Ectodermal cell (in vitro differentiated cells): ENCODE measurements around the gene MDH2. TPM values are rescaled to one million over a fixed set of nuclear protein-coding genes. Genes with fewer than 3 reads are reported as not detected.
"Not testable (repeated sequence)": the region's sequence is repeated elsewhere in the genome, so short reads cannot be mapped to it uniquely, and the experiment has no call there.

Experiments used
- H3K27ac ChIP-seq: 2 replicates; pipeline ENCODE4 v1.7.0; 2013; ENCODE audit warnings: mild to moderate bottlenecking, low read depth, low read length; ENCODE audit not compliant: insufficient read depth, poor library complexity, severe bottlenecking
- H3K27me3 ChIP-seq: 2 replicates; pipeline ENCODE4 v1.7.0; 2013; ENCODE audit warnings: mild to moderate bottlenecking, low read length; ENCODE audit not compliant: insufficient read depth, control insufficient read depth, poor library complexity, severe bottlenecking
- H3K36me3 ChIP-seq: one replicate; pipeline ENCODE4 v1.7.0; 2013; ENCODE audit warnings: low read length; ENCODE audit not compliant: control insufficient read depth, insufficient read depth
- H3K4me1 ChIP-seq: one replicate; pipeline ENCODE4 v1.7.0; 2013; ENCODE audit warnings: low read length; ENCODE audit not compliant: control insufficient read depth, insufficient read depth
- H3K4me3 ChIP-seq: 2 replicates; pipeline ENCODE4 v1.7.0; 2013; ENCODE audit warnings: low read depth, low read length, control low read depth; ENCODE audit not compliant: insufficient read depth
- H3K9me3 ChIP-seq: 2 replicates; pipeline ENCODE4 v1.7.0; 2013; ENCODE audit warnings: mild to moderate bottlenecking, low read length, moderate library complexity; ENCODE audit not compliant: control insufficient read depth
- WGBS, 2 experiments: methylation state at CpG; one replicate each; pipeline ENCODE4 v1.1.7; 2013; ENCODE audit warnings: missing lambda C conversion rate in 2 of 2; 5-methylcytosine and 5-hydroxymethylcytosine counted together
- polyA plus RNA-seq, 4 experiments: library from polyadenylated mRNA; stranded (reverse); fragments of 50-300 nt; gene quantifications; one replicate each; pipeline ENCODE4 v1.2.3, GENCODE V29; 2013

Gene MDH2
- polyA plus RNA-seq (2013, experiment 1 of 4), result 171 TPM
- 155 TPM for polyA plus RNA-seq (2013, experiment 2 of 4)
- polyA plus RNA-seq (2013, experiment 3 of 4), result 131 TPM
- 144 TPM for polyA plus RNA-seq (2013, experiment 4 of 4)

GRCh38 chr7:76047811-76048667 is at the start of gene MDH2, which contains the start of gene STYXL1:
MDH2 (plus strand) TSS chr7:76048106; CDS start chr7:76048161, 55 bp downstream.
STYXL1 (minus strand) TSS chr7:76048000; CDS start chr7:76030523, 17,477 bp downstream.
- 0% methylated on average over 58 of the region's 58 CpGs for WGBS, 2 experiments
- Histone ChIP-seq H3K4me3 (peak within 1 kb of the TSS; percentile 98), H3K27me3 (no peaks in the 10 kb centered on the region), H3K9me3 (no peaks in the 10 kb centered on the region), H3K36me3 (no peaks in the 10 kb centered on the region), H3K4me1 (peaks cover 6% of the 10 kb centered on the region), H3K27ac (peak within 1 kb of the TSS; percentile 84)

- H3K9me3 ChIP-seq, result no peaks in the 10 kb centered on the region
- no peak overlapping the region for H3K4me3 ChIP-seq
- peaks cover 8% of the 10 kb centered on the region for H3K36me3 ChIP-seq
- H3K27me3 ChIP-seq, result no peaks in the 10 kb centered on the region
- WGBS, 2 experiments, result 93 to 95% methylated on average over 11 of the region's 11 CpGs
- no peaks in the 10 kb centered on the region for H3K4me1 ChIP-seq
- H3K27ac ChIP-seq, result no peak overlapping the region
These were observed 47.3 kb upstream of the MDH2 start for GRCh38 chr7:76000566-76000965.

- H3K9me3 ChIP-seq, result no peaks in the 10 kb centered on the region
- 90 to 93% methylated on average over 6 of the region's 6 CpGs for WGBS, 2 experiments
These were observed 45.8 kb upstream of the MDH2 start for GRCh38 chr7:76002139-76002538.

GRCh38 chr7:76002822-76003221 is 45.1 kb upstream of the MDH2 start:
- Histone ChIP-seq H3K27ac (no peak overlapping the region), H3K27me3 (no peaks in the 10 kb centered on the region), H3K9me3 (no peaks in the 10 kb centered on the region), H3K4me3 (no peak overlapping the region), H3K4me1 (no peaks in the 10 kb centered on the region), H3K36me3 (peaks cover 8% of the 10 kb centered on the region)
- WGBS, 2 experiments, result 89 to 91% methylated on average over 3 of the region's 3 CpGs

More at GRCh38 chr7:76002139-76002538, 45.8 kb upstream of the MDH2 start:
- Histone ChIP-seq H3K27me3 (no peaks in the 10 kb centered on the region), H3K36me3 (peaks cover 8% of the 10 kb centered on the region), H3K4me1 (no peaks in the 10 kb centered on the region), H3K27ac (no peak overlapping the region), H3K4me3 (no peak overlapping the region)

- Histone ChIP-seq H3K36me3 (peaks cover 8% of the 10 kb centered on the region), H3K27ac (no peak overlapping the region)
- 95% methylated on average over 10 of the region's 10 CpGs for WGBS, 2 experiments
These were observed 44.6 kb upstream of the MDH2 start for GRCh38 chr7:76003351-76003750.

GRCh38 chr7:76005004-76005403 is 42.9 kb upstream of the MDH2 start:
- not testable (repeated sequence) for H3K9me3 ChIP-seq, H3K4me3 ChIP-seq, H3K36me3 ChIP-seq, H3K27ac ChIP-seq, H3K4me1 ChIP-seq, H3K27me3 ChIP-seq
- 96 to 99% methylated on average over 2 of the region's 4 CpGs for WGBS, 2 experiments

More at GRCh38 chr7:76003351-76003750, 44.6 kb upstream of the MDH2 start:
- no peaks in the 10 kb centered on the region for H3K4me1 ChIP-seq
- H3K4me3 ChIP-seq, result no peak overlapping the region
- no peaks in the 10 kb centered on the region for H3K9me3 ChIP-seq
- H3K27me3 ChIP-seq, result no peaks in the 10 kb centered on the region

- Histone ChIP-seq H3K36me3 (peaks cover 7% of the 10 kb centered on the region), H3K4me1 (no peaks in the 10 kb centered on the region), H3K9me3 (no peaks in the 10 kb centered on the region), H3K27me3 (no peaks in the 10 kb centered on the region), H3K27ac (no peak overlapping the region), H3K4me3 (no peak overlapping the region)
- 75% methylated on average over 8 of the region's 8 CpGs for WGBS, 2 experiments
These were observed 39.7 kb upstream of the MDH2 start for GRCh38 chr7:76008156-76008687.

GRCh38 chr7:76009672-76010600 is 38.0 kb upstream of the MDH2 start:
- H3K4me3 ChIP-seq, result no peak overlapping the region
- WGBS, 2 experiments, result 93 to 94% methylated on average over 11 of the region's 11 CpGs
- H3K9me3 ChIP-seq, result no peaks in the 10 kb centered on the region
- H3K4me1 ChIP-seq, result no peaks in the 10 kb centered on the region
- H3K27me3 ChIP-seq, result no peaks in the 10 kb centered on the region
- H3K36me3 ChIP-seq, result peaks cover 5% of the 10 kb centered on the region
- no peak overlapping the region for H3K27ac ChIP-seq

- H3K36me3 ChIP-seq, result no peaks in the 10 kb centered on the region
- H3K4me1 ChIP-seq, result no peaks in the 10 kb centered on the region
- H3K9me3 ChIP-seq, result no peaks in the 10 kb centered on the region
- WGBS, 2 experiments, result 92 to 94% methylated on average over 8 of the region's 8 CpGs
- no peak overlapping the region for H3K27ac ChIP-seq
- no peaks in the 10 kb centered on the region for H3K27me3 ChIP-seq
- H3K4me3 ChIP-seq, result no peak overlapping the region
These were observed 36.5 kb upstream of the MDH2 start for GRCh38 chr7:76011442-76011861.
